SU-DHL-6 (cell line): ENCODE data around the gene SCN3A.

Source experiments
- H2AFZ ChIP-seq: fragments of 200-600 bp; sonication (generic); 2 replicates; pipeline ENCODE4 v1.6.1; 2014; ENCODE audit warnings: low read depth, mild to moderate bottlenecking, moderate library complexity, mixed read lengths, antibody characterized with exemption, low read length; ENCODE audit not compliant: severe bottlenecking
- H3F3A ChIP-seq: fragments of 200-600 bp; shearing (Covaris generic); 2 replicates; pipeline ENCODE4 v1.6.0; 2016; ENCODE audit warnings: antibody characterized with exemption, mild to moderate bottlenecking; ENCODE audit not compliant: insufficient read depth
- H3K27ac ChIP-seq: fragments of 200-600 bp; sonication (generic); 2 replicates; pipeline ENCODE4 v1.5.1; 2016; ENCODE audit warnings: low read depth, mild to moderate bottlenecking, low read length, moderate library complexity, mixed read lengths
- H3K27me3 ChIP-seq: fragments of 200-600 bp; sonication (generic), shearing (Covaris generic); 2 replicates; pipeline ENCODE4 v1.6.0; 2014; ENCODE audit warnings: mild to moderate bottlenecking, low read length
- H3K36me3 ChIP-seq: fragments of 200-600 bp; sonication (generic); 2 replicates; pipeline ENCODE4 v1.6.1; 2014; ENCODE audit warnings: mild to moderate bottlenecking, low read length, mixed read lengths
- H3K4me2 ChIP-seq: fragments of 300-600, 200-600 bp; shearing (Covaris generic), sonication (generic); 2 replicates; pipeline ENCODE4 v1.6.0; 2014; ENCODE audit warnings: low read length, low read depth, mild to moderate bottlenecking; ENCODE audit not compliant: poor library complexity, severe bottlenecking
- H3K4me3 ChIP-seq: fragments of 200-600 bp; sonication (generic); 2 replicates; pipeline ENCODE4 v1.5.1; 2014; ENCODE audit warnings: antibody characterized with exemption, low read length, mild to moderate bottlenecking, mixed read lengths; ENCODE audit not compliant: insufficient read depth, poor library complexity, severe bottlenecking
- H3K79me2 ChIP-seq: fragments of 200-600 bp; sonication (generic); 2 replicates; pipeline ENCODE4 v1.6.1; 2014; ENCODE audit warnings: mild to moderate bottlenecking, low read length, moderate library complexity; ENCODE audit not compliant: insufficient read depth
- H3K9ac ChIP-seq: fragments of 200-600 bp; sonication (generic); 2 replicates; pipeline ENCODE4 v1.7.0; 2014; ENCODE audit warnings: mild to moderate bottlenecking, low read length
- H3K9me2 ChIP-seq: fragments of 200-600 bp; sonication (generic); replicated peaks from 2 replicates; pipeline ENCODE4 v1.6.1; 2014; ENCODE audit warnings: low read length; ENCODE audit not compliant: insufficient read depth
- H3K9me3 ChIP-seq: fragments of 200-600 bp; sonication (generic); 2 replicates; pipeline ENCODE4 v1.6.1; 2014; ENCODE audit warnings: low read length, mixed read lengths; ENCODE audit not compliant: insufficient read depth
- H4K20me1 ChIP-seq: fragments of 200-600 bp; sonication (generic); 2 replicates; pipeline ENCODE4 v1.6.1; 2014; ENCODE audit warnings: low read depth, mild to moderate bottlenecking, antibody characterized with exemption, low read length, moderate library complexity, mixed read lengths
- CTCF ChIP-seq: fragments of 200-600 bp; sonication (generic); IDR thresholded peaks from one replicate; pipeline ENCODE4 v1.5.1; 2017; ENCODE audit warnings: antibody characterized with exemption, mild to moderate bottlenecking, low read length, moderate library complexity; ENCODE audit not compliant: insufficient read depth, poor library complexity, severe bottlenecking
- EZH2phosphoT487 ChIP-seq: fragments of 200-600 bp; sonication (generic), shearing (Covaris generic); conservative IDR thresholded peaks from 2 replicates; pipeline ENCODE4 v1.6.1; 2018; ENCODE audit warnings: mild to moderate bottlenecking, antibody characterized with exemption, low read length, moderate library complexity, mixed read lengths

SCN3A gene

GRCh38 chr2:165070076-165070475, 133.8 kb downstream of the SCN3A start:
- H3K79me2 ChIP-seq, result no peaks in the 10 kb centered on the region
- H3K9ac ChIP-seq, result no peak overlapping the region
- no peaks in the 10 kb centered on the region for H3K36me3 ChIP-seq
- no peak overlapping the region for H3K4me3 ChIP-seq
- no peak overlapping the region for H3K27ac ChIP-seq
- H3K9me3 ChIP-seq, result peaks cover 6% of the 10 kb centered on the region; the same call in 1 of the 2 replicates
- no peaks in the 10 kb centered on the region for H3K9me2 ChIP-seq
- H3K4me2 ChIP-seq, result no peak overlapping the region
- no peak overlapping the region for H2AFZ ChIP-seq
- no peaks in the 10 kb centered on the region for H4K20me1 ChIP-seq
- TF ChIP-seq CTCF, result no peak
- no peak for TF ChIP-seq EZH2phosphoT487
- H3K27me3 ChIP-seq, result no peaks in the 10 kb centered on the region
- H3F3A ChIP-seq, result no peaks in the 10 kb centered on the region

- Histone ChIP-seq H3K4me3 (no peak overlapping the region), H4K20me1 (no peaks in the 10 kb centered on the region), H3K4me2 (no peak overlapping the region), H3K36me3 (no peaks in the 10 kb centered on the region), H3K9me3 (no peaks in the 10 kb centered on the region), H2AFZ (no peak overlapping the region), H3K9me2 (no peaks in the 10 kb centered on the region), H3K79me2 (no peaks in the 10 kb centered on the region), H3K9ac (no peak overlapping the region), H3F3A (no peaks in the 10 kb centered on the region), H3K27me3 (no peaks in the 10 kb centered on the region), H3K27ac (no peak overlapping the region)
- TF ChIP-seq EZH2phosphoT487 (no peak), CTCF (no peak)
Observed at GRCh38 chr2:165069151-165069550, 134.7 kb downstream of the SCN3A start.

- TF ChIP-seq CTCF, result no peak
- TF ChIP-seq EZH2phosphoT487, result no peak
- no peak overlapping the region for H3K9ac ChIP-seq
- H3K36me3 ChIP-seq, result no peaks in the 10 kb centered on the region
- no peaks in the 10 kb centered on the region for H3K27me3 ChIP-seq
- H3K9me2 ChIP-seq, result no peaks in the 10 kb centered on the region
- H3F3A ChIP-seq, result no peaks in the 10 kb centered on the region
- no peak overlapping the region for H3K4me2 ChIP-seq
- no peaks in the 10 kb centered on the region for H3K79me2 ChIP-seq
- H3K9me3 ChIP-seq, result no peaks in the 10 kb centered on the region
- no peak overlapping the region for H3K4me3 ChIP-seq
- no peaks in the 10 kb centered on the region for H4K20me1 ChIP-seq
- H3K27ac ChIP-seq, result no peak overlapping the region
- H2AFZ ChIP-seq, result no peak overlapping the region
Observed at GRCh38 chr2:165068487-165068757, 135.4 kb downstream of the SCN3A start.
